LHCN-M2 (cell line): ENCODE results near the gene SDK1. TPM values are rescaled to one million over a fixed set of nuclear protein-coding genes. Genes with fewer than 3 reads are reported as not detected.
"Not testable (repeated sequence)": the region's sequence is repeated elsewhere in the genome, so short reads cannot be mapped to it uniquely, and the experiment has no call there.

Experiments
- DNase-seq: peaks from one replicate; pipeline ENCODE4 v3.0.0-alpha.2; 2012; ENCODE audit warnings: low read depth
- total RNA-seq: library from RNA; depleted of rRNA; stranded (reverse); fragments of >200 nt; gene quantifications from 2 replicates; pipeline ENCODE4 v1.2.3, GENCODE V29; 2014

Gene SDK1
- total RNA-seq, 1 experiment from 2014 or later: 8.3 TPM

DNA sequence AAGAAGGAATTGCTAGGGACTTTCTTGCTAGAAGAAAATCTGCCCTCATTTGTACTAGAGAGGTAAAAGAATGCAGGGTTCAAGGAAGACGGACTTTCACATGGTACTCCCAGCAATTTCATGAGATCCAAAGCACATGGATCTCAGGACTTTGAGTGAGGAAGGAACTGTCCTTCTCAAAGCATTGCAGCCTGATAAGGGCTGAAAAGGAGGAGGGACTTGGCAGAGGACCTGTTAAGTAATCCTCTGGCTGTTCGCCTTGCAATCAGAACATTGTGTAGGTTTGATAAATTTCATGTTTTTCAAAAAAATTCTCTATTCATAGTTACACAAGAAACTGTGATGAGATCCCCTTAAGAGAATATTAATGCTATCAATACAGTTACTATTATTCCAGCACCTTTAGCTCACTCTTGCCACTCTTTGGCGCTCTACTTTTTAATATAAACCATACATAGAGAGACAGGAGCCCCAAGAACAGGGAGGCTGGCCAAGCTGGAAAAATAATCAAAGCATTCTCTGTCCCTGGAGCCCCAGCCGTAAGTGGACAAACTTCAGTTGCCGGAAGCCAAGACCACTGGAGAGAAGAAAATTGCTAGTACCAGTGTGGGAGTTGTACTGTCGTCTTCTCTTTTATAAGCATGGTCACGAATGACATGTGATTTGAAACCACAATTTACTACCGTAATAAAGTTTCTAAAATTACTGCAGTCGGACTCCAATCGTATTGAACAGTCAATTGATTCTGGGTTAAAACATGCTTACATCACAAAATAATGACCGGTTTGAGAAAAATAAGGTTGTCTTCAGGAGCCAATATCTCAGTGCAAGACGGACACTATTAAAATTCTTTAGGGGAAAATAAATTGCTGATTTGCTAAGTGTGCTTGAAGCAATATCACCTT, 424.4 kb downstream of the SDK1 start:
- no peak for DNase-seq

DNA sequence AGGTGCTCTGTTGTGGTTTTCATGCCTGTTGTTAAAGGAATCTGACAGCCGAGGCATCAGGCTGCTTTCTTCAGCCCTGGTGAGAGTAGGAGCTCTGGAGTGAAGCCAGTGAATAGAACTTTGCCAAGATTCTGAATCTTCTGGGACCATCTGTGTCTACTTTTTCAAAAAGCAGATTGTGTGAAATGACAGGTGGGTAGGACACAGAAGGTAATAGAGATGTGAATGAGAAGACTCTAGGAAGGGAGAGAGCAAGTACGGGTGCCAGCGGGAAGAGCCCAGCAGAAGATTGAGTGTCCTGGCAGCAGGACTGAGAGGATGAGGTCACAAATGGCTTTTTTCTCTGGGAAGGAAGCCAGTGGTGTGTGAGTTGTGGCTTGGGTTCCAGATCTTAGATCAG, 429.2 kb downstream of the SDK1 start:
- DNase-seq: peak; percentile 84

DNA sequence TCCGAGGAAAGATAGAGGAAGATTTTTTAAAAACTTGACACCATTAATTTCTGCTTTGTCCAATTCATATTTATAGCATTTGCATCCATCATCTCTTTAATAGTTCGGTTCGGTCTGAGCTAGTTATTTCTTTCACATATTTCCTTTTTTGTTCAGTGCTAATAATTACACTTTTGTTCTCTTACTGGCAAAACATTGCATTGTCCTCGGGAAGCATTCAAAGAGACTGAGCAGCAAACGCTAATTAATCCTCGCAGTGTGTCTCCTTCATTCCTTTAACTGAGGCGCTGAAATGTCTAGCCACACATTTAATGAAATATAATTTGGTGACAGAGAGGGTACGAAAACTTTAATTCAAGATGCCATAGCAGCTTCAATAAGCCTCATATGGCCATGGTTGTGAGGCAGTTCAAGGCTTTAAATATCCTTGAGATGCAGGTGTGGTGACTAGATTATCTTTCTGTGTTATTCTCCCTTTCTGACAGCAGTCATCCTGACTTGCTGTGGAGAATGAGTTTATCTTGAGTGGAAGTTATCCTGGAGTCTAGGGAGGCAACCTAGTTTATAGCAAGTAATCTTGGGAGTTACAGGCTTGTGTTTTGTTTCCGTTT, 431.4 kb downstream of the SDK1 start:
- no peak for DNase-seq

DNA sequence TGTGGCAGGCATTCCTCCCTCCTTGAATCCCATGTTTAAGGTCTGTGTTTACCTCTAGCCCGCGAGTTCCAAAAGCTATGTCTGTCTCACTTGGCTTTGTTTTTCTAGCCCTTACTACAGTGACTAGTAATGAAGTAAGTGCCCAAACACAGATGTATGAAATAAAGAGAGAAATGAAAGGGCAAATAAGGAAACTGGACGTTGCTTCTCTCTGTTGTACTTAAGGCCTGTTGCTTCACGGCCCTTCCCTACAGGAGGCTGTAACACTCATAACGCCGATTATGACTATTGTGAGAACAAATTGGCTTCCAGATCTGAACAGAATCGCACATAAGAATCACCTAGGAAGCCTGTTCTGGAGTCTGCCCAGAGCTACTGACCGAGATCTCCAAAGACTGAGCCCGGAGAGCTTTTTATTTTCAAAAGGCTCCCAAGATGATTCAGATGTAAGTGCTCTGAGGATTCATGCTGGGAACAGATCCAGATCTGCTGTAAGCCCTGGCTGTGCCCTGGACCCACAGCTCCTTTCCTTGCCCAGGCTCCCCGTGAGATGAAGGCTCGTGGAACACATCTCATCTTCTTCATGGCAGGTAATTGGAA, 432.6 kb downstream of the SDK1 start:
- peak; percentile 10 for DNase-seq

DNA sequence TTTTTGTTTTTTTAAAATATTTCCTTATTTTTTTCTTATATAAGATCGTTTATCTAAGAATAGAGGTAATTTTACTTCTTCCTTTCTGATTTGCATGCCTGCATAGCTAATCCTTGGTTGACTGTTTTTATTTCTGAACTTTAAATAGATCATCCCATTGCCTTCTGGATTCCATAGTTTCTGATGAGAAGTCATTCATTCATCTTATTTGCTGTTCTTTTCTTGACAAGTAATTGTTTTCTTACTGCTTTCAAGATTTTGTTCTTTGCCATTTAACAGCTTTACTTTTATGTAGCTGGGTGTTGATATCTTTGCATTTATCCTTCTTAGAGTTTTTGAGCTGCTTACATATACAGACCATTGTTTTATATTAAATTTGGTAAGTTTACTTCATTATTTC, 437.9 kb downstream of the SDK1 start:
- DNase-seq: peak; percentile 32

DNA sequence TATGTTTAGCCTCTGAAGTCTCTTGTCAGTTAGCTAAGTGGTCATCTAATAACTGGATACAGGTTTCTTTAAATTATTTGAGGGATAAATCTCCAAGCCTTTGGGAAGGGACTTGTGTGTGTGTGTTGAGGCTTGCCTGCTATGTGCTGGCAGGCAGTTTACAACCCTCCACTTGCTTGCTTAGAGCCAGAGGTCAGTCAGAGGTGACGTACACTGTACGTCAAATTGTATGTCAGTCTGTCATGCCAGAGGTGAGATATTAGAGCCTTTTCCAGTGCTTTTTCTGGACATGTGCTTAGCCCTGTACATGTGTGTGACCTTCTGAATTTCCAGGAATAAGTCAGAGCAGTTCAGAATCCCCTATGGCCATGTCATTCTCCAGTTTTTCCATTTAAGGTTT, 438.9 kb downstream of the SDK1 start:
- DNase-seq: no peak

DNA sequence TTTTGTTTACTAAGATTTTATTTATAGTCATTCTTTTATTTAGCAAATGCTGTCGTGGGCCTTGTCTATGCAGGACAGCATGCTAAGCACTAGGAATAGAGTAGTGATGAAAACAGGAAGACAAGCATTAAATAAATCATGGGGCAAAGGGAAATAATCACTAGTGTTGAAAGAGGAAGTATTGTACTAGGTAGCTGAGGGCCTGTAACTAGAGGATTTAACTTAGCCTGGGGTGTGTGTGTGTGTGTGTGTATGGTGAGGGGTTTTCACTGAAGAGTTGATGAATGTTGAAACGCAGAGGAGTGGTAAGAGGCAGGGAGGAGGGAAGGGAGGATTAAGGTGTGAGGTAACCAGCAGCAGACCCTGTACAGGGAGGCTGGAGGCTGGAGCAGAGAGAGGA, 446.4 kb downstream of the SDK1 start:
- no peak for DNase-seq

DNA sequence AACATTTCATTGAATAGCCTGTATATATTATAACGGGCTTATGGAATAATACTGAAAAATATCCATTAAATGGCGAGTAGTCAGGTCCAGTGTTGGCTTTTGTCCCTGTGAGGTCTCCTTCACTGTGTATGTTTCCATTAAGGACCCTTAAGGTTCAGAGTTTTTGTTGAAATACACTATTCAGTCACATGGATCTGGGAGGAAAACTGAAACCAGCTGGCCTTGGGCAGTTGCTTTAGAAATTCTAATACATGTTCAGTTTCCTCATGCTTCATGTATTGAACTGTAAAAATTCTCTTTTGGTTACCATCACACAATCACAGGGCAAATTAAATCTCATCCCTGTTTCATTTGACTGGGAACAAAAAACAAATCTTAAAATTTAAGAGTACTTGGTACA, 447.3 kb downstream of the SDK1 start:
- DNase-seq: no peak

DNA sequence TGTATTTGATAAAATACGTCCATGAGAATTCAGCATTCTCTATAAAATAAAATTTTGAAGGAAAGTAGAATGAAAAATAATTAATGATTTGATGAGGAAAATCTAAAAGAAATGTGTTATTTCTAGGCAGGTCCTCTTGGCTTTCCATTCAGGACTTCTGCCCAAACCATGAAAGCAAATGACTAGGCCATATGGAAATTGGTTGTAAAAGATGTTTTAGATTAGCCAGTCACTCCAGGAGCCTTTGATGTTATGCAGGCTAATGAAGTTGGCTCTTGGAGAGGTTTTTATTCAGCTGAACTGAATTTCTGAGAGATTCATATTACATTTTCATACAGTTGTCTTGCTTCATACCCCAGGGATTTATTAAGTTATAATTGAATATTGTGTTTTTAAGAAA, 452.8 kb downstream of the SDK1 start:
- DNase-seq: no peak

DNA sequence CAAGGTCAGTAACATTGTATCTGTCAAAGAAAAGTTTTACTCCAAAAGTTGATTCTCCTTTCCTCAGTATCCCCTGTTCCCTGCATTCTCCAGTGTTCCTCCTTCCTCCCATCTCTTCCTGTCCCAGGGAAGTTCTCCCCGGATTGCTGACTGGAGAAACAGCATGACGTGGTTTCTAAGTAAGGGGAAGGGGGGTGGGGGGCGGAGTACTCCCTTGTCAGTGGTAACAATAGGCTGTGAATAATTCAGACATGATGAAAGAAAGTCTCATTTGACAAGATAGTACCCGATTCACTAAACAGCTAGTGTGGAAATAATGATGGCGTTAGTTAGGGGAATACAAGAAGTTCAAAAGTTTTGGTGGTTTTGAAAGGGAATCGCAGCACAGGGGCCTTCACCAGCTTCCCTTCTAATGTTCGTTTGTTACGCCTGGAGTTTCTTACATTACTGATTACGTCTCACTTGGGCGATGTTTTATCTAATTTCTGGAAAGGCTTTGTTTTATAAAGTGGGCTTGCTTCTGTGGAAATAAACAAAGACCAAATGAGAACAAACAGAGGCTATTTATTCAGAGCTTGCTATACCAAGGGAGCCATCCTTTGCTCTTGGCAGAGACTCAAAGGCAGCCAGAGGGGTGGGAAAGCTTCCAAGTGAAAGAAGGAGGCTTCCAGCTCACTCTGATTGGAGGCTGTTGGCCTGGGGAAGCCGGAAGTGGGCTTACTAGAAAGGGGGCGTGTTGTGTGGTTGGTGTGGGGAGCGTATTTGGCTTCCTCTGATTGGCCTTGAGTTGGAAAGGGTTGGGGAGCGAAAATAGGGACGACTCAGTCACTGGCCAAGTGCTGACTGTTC, 453.7 kb downstream of the SDK1 start:
- peak; percentile 33 for DNase-seq

DNA sequence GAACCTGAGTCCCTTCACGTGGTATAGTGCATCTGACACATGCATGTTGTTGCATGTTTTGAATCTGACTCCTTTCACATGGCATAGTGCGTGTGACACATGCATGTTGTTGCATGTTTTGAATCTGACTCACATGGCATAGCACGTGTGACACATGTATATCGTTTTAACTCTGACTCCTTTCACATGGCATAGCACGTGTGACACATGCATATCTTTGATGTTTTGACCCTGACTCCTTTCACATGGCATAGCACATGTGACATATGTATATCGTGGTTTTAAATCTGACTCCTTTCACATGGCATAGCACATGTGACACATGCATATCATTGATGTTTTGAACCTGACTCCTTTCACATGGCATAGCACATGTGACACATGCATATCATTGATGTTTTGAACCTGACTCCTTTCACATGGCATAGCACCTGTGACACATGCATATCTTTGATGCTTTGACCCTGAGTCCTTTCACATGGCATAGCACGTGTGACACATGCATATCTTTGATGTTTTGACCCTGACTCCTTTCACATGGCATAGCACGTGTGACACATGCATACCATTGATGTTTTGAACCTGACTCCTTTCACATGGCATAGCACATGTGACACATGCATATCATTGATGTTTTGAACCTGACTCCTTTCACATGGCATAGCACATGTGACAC, 454.9 kb downstream of the SDK1 start:
- not testable (repeated sequence) for DNase-seq

DNA sequence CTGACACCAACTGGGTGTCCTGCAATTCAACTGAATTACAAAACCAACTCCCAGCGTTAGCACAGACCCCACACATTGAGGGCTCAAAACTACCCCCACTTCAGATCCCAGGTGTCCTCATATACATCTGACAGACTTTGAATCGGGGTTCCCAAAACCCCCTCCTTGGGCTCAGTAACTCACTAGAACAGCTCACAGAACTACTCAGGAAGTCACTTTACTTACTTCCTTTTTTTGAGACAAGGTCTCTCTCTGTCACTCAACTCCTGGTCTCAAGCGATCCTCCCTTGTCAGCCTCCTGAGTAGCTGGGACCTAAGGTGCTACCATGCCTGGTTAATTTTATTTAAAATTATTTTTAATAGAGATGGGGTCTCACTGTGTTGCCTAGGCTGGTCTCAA, 456.0 kb downstream of the SDK1 start:
- DNase-seq: no peak

DNA sequence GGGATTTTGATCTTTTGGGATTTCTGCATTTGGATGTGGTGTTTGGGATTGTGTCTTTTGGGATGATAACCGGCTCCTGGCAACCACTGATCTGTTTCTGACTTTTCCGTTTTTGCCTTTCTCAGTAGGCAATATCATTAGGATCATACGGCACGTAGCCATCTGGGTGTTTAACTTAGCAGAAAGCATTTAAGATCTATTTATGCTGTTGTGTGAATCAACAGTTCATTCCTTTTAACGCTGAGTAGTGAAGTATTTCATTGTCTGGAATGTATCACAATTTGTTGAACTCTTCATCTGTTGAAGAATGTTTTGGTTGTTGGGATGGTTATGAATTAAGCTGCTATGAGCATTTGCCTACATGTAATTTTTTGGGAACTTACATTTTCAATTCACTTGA, 459.6 kb downstream of the SDK1 start:
- DNase-seq: peak; percentile 18

DNA sequence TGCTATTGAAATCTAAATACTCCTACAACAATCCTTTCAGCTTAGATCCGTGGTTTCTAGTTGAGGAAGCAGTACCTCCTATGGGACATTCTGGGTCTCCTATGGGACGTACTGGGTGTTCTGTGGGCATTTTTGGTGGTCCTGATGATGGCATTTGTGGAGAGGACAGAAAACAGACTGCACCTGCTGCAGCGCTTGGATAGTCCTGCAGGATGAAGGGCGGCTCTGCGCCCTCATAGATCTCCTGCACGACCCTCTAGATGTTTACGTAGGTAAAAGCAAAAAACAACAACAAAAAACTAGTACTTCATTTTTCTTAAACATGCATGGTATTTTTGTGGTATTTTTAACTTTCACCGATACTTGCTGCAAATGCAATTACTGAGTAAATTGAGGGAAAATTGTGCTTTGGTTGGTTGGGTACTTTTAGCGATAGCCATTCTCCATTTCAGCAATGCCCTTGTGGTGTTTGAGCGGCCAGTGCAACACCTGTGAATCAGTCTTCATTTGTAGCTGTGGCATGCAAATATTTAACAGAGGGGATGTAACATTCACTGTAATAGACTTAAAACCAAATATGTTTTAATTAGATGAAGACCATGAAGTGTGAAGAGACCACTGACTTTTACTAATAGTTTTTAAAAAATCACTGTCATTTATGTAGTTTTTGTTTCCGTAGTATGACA, 461.2 kb downstream of the SDK1 start:
- no peak for DNase-seq

DNA sequence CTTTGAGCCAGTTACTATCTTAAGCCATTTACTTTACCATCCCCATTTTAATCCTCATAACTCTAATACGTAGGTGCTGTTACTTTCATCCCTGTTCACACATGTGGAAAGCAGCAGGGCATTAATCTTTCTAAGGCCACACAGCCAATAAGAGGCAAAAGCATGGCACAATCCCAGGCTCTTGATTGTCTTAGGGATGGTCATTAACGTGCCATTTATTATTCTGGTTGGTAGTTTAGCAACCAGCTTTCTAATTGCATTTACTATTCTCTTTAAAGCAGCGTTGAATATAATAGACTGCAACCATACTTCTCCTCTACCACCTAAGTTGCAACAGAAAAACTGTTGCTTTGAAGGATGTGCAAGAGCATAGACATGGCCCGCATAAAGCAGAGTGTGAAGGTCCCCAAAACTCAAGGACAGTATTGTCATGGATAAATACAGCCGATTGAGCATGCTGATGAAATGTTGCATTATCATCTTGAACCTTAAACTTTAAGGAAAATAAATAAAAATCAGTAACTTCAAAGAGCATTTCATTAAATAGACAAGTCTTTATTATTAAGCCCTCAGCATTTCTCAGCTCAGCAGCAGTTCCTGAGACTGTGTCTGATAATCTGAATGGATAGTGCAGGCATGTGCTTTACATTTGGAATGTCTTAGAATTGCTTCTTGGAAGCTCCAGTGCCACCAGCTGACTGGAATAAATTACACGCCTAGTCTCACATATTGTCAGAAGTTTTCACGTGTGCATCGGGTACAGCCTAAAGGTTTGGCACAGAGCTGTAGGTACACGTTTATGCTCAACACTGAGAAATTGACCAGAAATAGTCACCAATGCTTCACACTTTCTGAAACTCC, 467.1 kb downstream of the SDK1 start:
- no peak for DNase-seq

DNA sequence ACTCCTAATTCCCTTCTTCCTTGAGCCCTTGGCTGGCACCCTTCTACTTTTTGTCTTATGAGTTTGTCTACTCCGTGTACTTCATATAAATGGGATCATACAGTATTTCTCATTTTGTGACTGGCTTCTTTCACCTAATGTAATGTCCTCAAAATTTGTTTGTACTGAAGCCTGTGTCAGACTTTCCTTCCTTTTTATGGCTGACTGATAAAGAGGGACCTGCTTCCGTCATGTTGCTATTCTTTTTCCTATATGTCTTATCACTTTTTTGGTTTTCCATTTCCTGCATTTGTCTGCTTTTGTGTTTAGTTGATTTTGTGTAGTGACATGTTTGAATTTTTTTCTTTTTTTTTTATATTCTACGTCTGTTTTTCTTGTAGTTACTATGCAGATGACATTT, 470.9 kb downstream of the SDK1 start:
- DNase-seq: no peak

DNA sequence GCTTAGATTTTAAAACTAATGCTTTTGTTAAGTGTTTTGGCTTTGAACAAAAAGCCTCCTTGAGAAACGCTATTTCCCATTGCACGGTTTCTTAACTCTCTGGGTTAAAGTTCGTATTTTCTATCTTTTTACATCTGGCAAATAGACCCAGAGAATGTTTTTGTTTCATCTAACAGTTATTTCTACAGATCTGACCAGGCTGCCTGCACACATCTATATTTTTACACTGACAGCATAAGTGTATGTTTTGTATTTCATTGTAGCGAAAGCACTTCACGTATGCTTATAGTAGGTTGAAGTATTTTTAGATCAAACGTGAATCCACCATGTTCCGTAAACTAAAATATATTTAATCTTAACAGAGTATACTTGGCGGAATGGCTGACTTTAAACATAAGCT, 477.3 kb downstream of the SDK1 start:
- no peak for DNase-seq

DNA sequence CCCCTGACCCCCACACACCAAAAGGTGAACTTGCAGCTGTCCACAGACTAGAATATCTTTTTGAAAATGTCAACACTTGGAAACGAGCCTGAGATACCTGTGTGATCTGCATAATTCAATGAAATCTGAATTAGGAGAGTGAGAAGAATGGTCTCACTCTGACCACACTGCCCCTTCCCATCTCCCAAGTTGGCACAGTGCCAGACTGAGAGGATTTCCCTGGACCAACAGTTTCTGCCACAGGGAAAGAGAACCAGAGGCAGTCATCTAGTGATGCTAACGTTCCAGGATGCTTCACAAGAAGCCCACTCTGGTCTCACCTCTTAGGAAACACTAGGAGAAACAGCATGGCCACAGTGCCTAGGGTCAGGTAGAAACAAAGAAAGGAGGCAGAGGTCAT, 479.0 kb downstream of the SDK1 start:
- DNase-seq: no peak

DNA sequence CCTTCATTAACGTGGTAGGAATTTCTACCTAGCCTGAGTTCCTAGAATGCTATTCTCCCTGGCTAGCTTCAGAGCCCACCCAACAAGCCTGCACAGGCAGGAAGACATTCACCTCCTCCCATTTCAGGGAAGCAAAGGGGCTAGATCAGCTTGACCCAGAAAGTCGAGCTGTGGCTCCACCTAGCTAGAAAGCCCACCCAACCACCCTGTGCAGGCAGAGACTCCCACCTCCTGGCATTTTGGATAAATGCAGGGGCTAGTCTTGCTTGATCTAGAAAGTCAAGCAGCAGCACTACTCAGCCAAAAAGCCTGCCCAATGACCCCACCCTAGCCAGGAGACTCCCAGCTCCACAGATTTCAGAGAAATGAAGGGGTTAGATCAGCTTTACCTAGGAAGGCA, 479.5 kb downstream of the SDK1 start:
- no peak for DNase-seq

DNA sequence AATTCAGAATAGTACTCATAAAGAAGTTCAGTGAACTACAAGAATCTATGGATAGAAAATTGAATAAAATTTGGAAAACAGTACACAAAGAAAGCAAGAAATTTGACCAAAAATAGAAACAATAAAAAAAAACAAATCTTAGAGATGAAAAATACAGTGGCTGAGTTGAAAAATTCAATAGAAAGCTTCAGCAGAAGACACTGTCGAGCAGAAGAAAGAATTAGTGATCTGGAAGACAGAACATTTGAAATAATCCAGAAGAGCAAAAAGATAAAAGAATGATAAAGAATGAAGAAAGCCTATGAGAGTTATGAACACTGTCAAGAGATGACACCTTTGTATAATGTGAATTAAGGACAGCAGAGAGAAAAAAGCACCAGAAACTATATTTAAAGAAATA, 480.6 kb downstream of the SDK1 start:
- no peak for DNase-seq
